ENCODE data around the gene L1CAM. TPM values are rescaled to one million over a fixed set of nuclear protein-coding genes. Genes with fewer than 3 reads are reported as not detected.

L1CAM gene
- polyA plus RNA-seq, 1 of the 3 experiments (the other 2 are of a cell fraction) = 1.9 TPM

GRCh38 chrX:153863251-153863991 is 22.6 kb downstream of the L1CAM start:
- H2AFZ ChIP-seq (ENCODE audit: low read depth) = no peak overlapping the region
- H3K4me1 ChIP-seq (ENCODE audit: control insufficient read depth in 1 of 2, insufficient read depth in 2 of 2, low read depth in 1 of 2, low read length in 1 of 2) = no peaks in the 10 kb centered on the region
- peak; percentile 20 for DNase-seq
- CTCF ChIA-PET = interaction anchor here (1.2 kb wide), 1 partner anchor 89 kb away, joined by 4 read pairs; no protein-coding TSS in a partner anchor
- H3K4me3 ChIP-seq (ENCODE audit: low read depth in 2 of 2, low read length in 1 of 2) = no peak overlapping the region
- WGBS (ENCODE audit: low lambda C conversion rate) = 77% methylated on average over 9 of the region's 28 CpGs
- H3K4me2 ChIP-seq = no peak overlapping the region
- no peaks in the 10 kb centered on the region for H3K9me3 ChIP-seq
- H4K20me1 ChIP-seq (ENCODE audit: insufficient read depth) = no peaks in the 10 kb centered on the region
- H3K9ac ChIP-seq = no peak overlapping the region
- H3K27me3 ChIP-seq (ENCODE audit: insufficient read depth) = peaks cover 18% of the 10 kb centered on the region
- H3K36me3 ChIP-seq (replicated peaks in 1 of 2; ENCODE audit: control insufficient read depth in 1 of 2, insufficient read depth in 2 of 2, low read length in 1 of 2) = no peaks in the 10 kb centered on the region
- no peaks in the 10 kb centered on the region for H3K9me2 ChIP-seq
- H3K27ac ChIP-seq (ENCODE audit: low read depth in 2 of 2, low read length in 1 of 2) = no peak overlapping the region
- H3K79me2 ChIP-seq (ENCODE audit: insufficient read depth) = no peaks in the 10 kb centered on the region
- H3F3A ChIP-seq (replicated peaks; ENCODE audit: insufficient read depth) = no peaks in the 10 kb centered on the region
- TF ChIP-seq EZH2phosphoT487 (IDR thresholded peaks at IDR 0.05; ENCODE audit: borderline replicate concordance, low read depth) (no peak), TEAD4 (IDR thresholded peaks at IDR 0.05; ENCODE audit: borderline replicate concordance, insufficient read depth) (no peak), YY1 (IDR thresholded peaks at IDR 0.05; ENCODE audit: low read depth) (no peak), USF1 (IDR thresholded peaks at IDR 0.05; ENCODE audit: borderline replicate concordance, low read depth) (no peak), MXI1 (IDR thresholded peaks at IDR 0.05; ENCODE audit: low read depth, low read length) (no peak), POLR2AphosphoS5 (IDR thresholded peaks at IDR 0.05; ENCODE audit: low read depth, low read length) (no peak), EP300 (IDR thresholded peaks at IDR 0.05; ENCODE audit: borderline replicate concordance in 1 of 2, low read depth in 1 of 2, low read length in 1 of 2) (no peak), JUND (IDR thresholded peaks at IDR 0.05) (no peak), MEF2A (IDR thresholded peaks at IDR 0.05; ENCODE audit: borderline replicate concordance, low read depth) (no peak), SIN3A (IDR thresholded peaks at IDR 0.05; ENCODE audit: borderline replicate concordance, low read depth, low read length) (no peak), RAD21 (IDR thresholded peaks at IDR 0.05; ENCODE audit: low read length) (no peak), ELF1 (IDR thresholded peaks at IDR 0.05) (no peak), GATA2 (CRISPR knock-in tag; IDR thresholded peaks at IDR 0.05) (no peak), USF2 (IDR thresholded peaks at IDR 0.05; ENCODE audit: borderline replicate concordance, low read depth, low read length) (no peak), TCF12 (IDR thresholded peaks at IDR 0.05) (no peak), RFX5 (IDR thresholded peaks at IDR 0.05; ENCODE audit: low read length) (no peak), SMC3 (IDR thresholded peaks at IDR 0.05; ENCODE audit: low read depth, low read length) (no peak), NFIC (IDR thresholded peaks at IDR 0.05; ENCODE audit: borderline replicate concordance) (no peak), FOXM1 (IDR thresholded peaks at IDR 0.05; ENCODE audit: low read depth) (no peak)
- TF ChIP-seq, protein P1, sequence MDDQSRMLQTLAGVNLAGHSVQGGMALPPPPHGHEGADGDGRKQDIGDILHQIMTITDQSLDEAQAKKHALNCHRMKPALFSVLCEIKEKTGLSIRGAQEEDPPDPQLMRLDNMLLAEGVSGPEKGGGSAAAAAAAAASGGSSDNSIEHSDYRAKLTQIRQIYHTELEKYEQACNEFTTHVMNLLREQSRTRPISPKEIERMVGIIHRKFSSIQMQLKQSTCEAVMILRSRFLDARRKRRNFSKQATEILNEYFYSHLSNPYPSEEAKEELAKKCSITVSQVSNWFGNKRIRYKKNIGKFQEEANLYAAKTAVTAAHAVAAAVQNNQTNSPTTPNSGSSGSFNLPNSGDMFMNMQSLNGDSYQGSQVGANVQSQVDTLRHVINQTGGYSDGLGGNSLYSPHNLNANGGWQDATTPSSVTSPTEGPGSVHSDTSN (IDR thresholded peaks at IDR 0.05) = no peak
- POLR2A ChIA-PET = no interaction called here

All from SK-N-SH (cell line).